ENCODE results near the gene SPDYE3.
"Not testable (repeated sequence)": the region's sequence is repeated elsewhere in the genome, so short reads cannot be mapped to it uniquely, and the experiment has no call there.

The SPDYE3 gene

GRCh38 chr7:100292162-100292561 lies 15.3 kb upstream of the SPDYE3 start:
- WGBS: 100% methylated on average over 1 of the region's 1 CpG
- H3K9ac ChIP-seq (ENCODE audit: low read depth, low read length); H3K9me3 ChIP-seq (ENCODE audit: insufficient read depth, low read depth, low read length); H3K4me1 ChIP-seq (ENCODE audit: insufficient read depth, low read length); H3K4me3 ChIP-seq (ENCODE audit: low read length); H3K27me3 ChIP-seq (ENCODE audit: insufficient read depth, low read length); H3K36me3 ChIP-seq (ENCODE audit: insufficient read depth, low read length); H3K27ac ChIP-seq (ENCODE audit: low read depth, low read length): not testable (repeated sequence)

GRCh38 chr7:100295269-100295668 lies 12.2 kb upstream of the SPDYE3 start:
- WGBS: 97% methylated on average over 9 of the region's 9 CpGs

GRCh38 chr7:100297852-100298631 lies 9.5 kb upstream of the SPDYE3 start:
- not testable (repeated sequence) for H3K9ac ChIP-seq (ENCODE audit: low read depth, low read length); H3K27ac ChIP-seq (ENCODE audit: low read depth, low read length); H3K9me3 ChIP-seq (ENCODE audit: insufficient read depth, low read depth, low read length); H3K4me1 ChIP-seq (ENCODE audit: insufficient read depth, low read length); H3K36me3 ChIP-seq (ENCODE audit: insufficient read depth, low read length); H3K27me3 ChIP-seq (ENCODE audit: insufficient read depth, low read length); H3K4me3 ChIP-seq (ENCODE audit: low read length)
- 76% methylated on average over 3 of the region's 6 CpGs for WGBS

More at GRCh38 chr7:100295269-100295668, 12.2 kb upstream of the SPDYE3 start:
- not testable (repeated sequence) for H3K27me3 ChIP-seq (ENCODE audit: insufficient read depth, low read length); H3K27ac ChIP-seq (ENCODE audit: low read depth, low read length); H3K9me3 ChIP-seq (ENCODE audit: insufficient read depth, low read depth, low read length); H3K4me1 ChIP-seq (ENCODE audit: insufficient read depth, low read length); H3K36me3 ChIP-seq (ENCODE audit: insufficient read depth, low read length); H3K9ac ChIP-seq (ENCODE audit: low read depth, low read length); H3K4me3 ChIP-seq (ENCODE audit: low read length)

- H3K9me3 ChIP-seq (ENCODE audit: insufficient read depth, low read depth, low read length); H3K9ac ChIP-seq (ENCODE audit: low read depth, low read length); H3K4me3 ChIP-seq (ENCODE audit: low read length); H3K27me3 ChIP-seq (ENCODE audit: insufficient read depth, low read length); H3K27ac ChIP-seq (ENCODE audit: low read depth, low read length); H3K4me1 ChIP-seq (ENCODE audit: insufficient read depth, low read length); H3K36me3 ChIP-seq (ENCODE audit: insufficient read depth, low read length): not testable (repeated sequence)
- WGBS: 87% methylated on average over 7 of the region's 7 CpGs
Observed at GRCh38 chr7:100298632-100298895, 8.9 kb upstream of the SPDYE3 start.

GRCh38 chr7:100304526-100304925 lies 3.0 kb upstream of the SPDYE3 start:
- H3K4me1 ChIP-seq (ENCODE audit: insufficient read depth, low read length): not testable (repeated sequence)
- WGBS: 94% methylated on average over 10 of the region's 12 CpGs

DNA sequence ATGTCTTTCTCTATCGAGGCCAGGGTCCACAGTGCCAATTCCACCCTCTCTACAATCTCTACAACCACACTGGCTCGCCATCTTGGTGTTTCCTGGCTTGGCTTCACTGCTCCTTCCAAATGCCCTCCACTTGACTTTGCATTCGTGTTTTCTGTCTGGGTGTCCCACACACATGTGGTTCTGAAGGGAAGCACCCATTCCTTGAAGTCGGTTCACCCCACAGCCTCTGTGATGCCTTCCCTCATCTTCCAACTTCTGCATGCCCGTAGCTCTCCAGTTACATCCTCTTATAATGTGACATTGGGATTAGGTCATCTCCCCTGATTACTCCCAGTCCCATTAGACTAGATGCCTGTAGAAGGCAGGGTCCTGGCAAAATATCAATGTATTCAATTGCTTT lies 10.8 kb downstream of the SPDYE3 start:
- not testable (repeated sequence) for H3K9me3 ChIP-seq (ENCODE audit: insufficient read depth, low read depth, low read length); H3K36me3 ChIP-seq (ENCODE audit: insufficient read depth, low read length); H3K27me3 ChIP-seq (ENCODE audit: insufficient read depth, low read length); H3K4me3 ChIP-seq (ENCODE audit: low read length); H3K9ac ChIP-seq (ENCODE audit: low read depth, low read length); H3K27ac ChIP-seq (ENCODE audit: low read depth, low read length); H3K4me1 ChIP-seq (ENCODE audit: insufficient read depth, low read length)
- WGBS: 97% methylated on average over 4 of the region's 5 CpGs

More at GRCh38 chr7:100304526-100304925, 3.0 kb upstream of the SPDYE3 start:
- H3K9ac ChIP-seq (ENCODE audit: low read depth, low read length); H3K27me3 ChIP-seq (ENCODE audit: insufficient read depth, low read length); H3K4me3 ChIP-seq (ENCODE audit: low read length); H3K27ac ChIP-seq (ENCODE audit: low read depth, low read length); H3K9me3 ChIP-seq (ENCODE audit: insufficient read depth, low read depth, low read length); H3K36me3 ChIP-seq (ENCODE audit: insufficient read depth, low read length): not testable (repeated sequence)

DNA sequence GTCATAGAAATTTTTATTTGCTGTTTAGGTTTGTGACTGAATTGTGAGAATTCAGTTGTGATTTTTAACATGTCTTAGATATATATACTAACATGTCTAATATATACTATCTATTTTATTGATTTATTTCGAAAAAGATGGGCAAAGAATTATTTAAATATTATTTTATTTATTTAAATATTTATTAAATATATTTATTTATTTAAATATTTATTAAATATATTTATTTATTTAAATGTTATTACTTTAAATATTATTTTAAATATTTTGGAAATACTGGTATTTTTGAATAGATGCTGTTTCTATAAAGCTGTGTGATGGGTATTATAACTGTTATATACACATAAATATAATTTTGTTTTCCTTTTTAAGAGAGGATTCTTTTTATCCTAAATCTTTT lies 14.1 kb downstream of the SPDYE3 start:
- not testable (repeated sequence) for H3K4me1 ChIP-seq (ENCODE audit: insufficient read depth, low read length); H3K9ac ChIP-seq (ENCODE audit: low read depth, low read length); H3K4me3 ChIP-seq (ENCODE audit: low read length); H3K27me3 ChIP-seq (ENCODE audit: insufficient read depth, low read length); H3K27ac ChIP-seq (ENCODE audit: low read depth, low read length); H3K36me3 ChIP-seq (ENCODE audit: insufficient read depth, low read length); H3K9me3 ChIP-seq (ENCODE audit: insufficient read depth, low read depth, low read length)
- WGBS: no CpG with 5 or more reads among the region's 1 CpG

DNA sequence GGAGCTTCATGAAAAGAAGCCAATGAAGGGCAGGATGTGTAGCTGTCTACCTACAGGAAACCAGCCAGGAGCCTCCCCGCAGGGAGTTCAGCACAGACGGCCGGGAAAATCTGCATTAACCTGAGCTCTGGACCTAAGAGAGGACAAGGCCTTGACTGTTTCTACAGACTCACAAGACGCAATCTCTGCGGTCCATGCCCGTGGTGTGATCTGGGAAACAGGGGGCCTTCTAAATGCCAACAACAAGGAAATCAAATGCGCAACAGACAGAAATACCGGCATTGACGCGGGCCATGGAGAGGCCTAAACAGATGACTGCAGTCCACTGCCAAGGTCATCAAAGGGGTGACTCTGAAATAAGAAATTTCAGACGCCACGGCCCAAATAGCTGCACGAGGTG lies 16.7 kb downstream of the SPDYE3 start:
- H3K4me3 ChIP-seq (ENCODE audit: low read length); H3K9me3 ChIP-seq (ENCODE audit: insufficient read depth, low read depth, low read length); H3K4me1 ChIP-seq (ENCODE audit: insufficient read depth, low read length); H3K9ac ChIP-seq (ENCODE audit: low read depth, low read length); H3K27ac ChIP-seq (ENCODE audit: low read depth, low read length); H3K27me3 ChIP-seq (ENCODE audit: insufficient read depth, low read length): not testable (repeated sequence)
- peaks cover 19% of the 10 kb centered on the region for H3K36me3 ChIP-seq (ENCODE audit: insufficient read depth, low read length)
- 95% methylated on average over 13 of the region's 13 CpGs for WGBS

- not testable (repeated sequence) for H3K27me3 ChIP-seq (ENCODE audit: insufficient read depth, low read length); H3K27ac ChIP-seq (ENCODE audit: low read depth, low read length); H3K4me3 ChIP-seq (ENCODE audit: low read length); H3K9ac ChIP-seq (ENCODE audit: low read depth, low read length); H3K4me1 ChIP-seq (ENCODE audit: insufficient read depth, low read length); H3K9me3 ChIP-seq (ENCODE audit: insufficient read depth, low read depth, low read length)
- peaks cover 21% of the 10 kb centered on the region for H3K36me3 ChIP-seq (ENCODE audit: insufficient read depth, low read length)
- 95% methylated on average over 9 of the region's 9 CpGs for WGBS
Observed at GRCh38 chr7:100325671-100326070, 18.2 kb downstream of the SPDYE3 start.

- H3K4me3 ChIP-seq (ENCODE audit: low read length); H3K4me1 ChIP-seq (ENCODE audit: insufficient read depth, low read length); H3K9ac ChIP-seq (ENCODE audit: low read depth, low read length); H3K27me3 ChIP-seq (ENCODE audit: insufficient read depth, low read length); H3K27ac ChIP-seq (ENCODE audit: low read depth, low read length); H3K9me3 ChIP-seq (ENCODE audit: insufficient read depth, low read depth, low read length): not testable (repeated sequence)
- WGBS: 97% methylated on average over 7 of the region's 11 CpGs
- H3K36me3 ChIP-seq (ENCODE audit: insufficient read depth, low read length): peaks cover 19% of the 10 kb centered on the region
Observed at GRCh38 chr7:100326914-100327313, 19.4 kb downstream of the SPDYE3 start.

DNA sequence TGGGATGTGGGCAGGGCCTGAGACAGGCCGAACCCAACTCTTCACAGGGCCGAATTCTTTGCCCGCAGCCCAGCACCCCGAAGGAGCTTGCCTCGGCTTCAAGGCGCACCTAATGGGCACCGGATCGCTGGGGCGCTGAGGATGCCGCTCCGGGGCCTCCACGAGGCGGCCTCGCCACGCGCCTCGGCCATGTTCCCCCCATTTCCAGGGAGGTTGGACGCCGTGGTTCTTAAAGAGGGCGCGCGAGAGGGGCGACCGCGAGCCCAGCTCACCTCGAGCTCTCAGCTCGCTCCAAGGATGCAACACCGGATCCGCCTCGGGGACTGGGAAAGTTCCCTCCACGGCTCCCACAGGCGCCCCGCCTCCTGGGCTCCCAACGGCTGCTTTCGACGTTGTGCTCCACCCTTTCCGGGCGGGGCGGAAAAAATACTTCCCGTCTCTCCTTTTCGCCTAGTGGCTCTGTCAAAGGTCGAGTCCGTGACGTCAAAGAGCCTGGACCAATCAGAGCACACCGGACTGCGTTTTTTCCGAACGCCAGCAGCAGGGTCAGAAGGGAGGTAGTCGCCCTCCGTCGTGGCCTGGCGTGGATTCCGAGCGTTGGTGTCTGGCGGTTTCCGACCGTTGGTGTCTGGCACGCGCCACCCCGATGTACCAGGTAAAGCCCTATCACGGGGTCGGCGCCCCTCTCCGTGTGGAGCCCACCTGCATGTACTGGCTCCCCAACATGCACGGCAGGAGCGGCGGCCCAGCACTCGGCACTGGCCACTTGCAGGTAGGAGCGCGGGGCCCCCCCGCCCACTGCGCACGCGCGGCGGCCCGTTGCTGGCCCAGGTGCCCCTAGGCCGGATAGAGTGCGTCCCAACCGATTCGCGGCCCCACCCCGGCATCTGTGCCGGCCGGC lies 28.3 kb downstream of the SPDYE3 start:
- under 1% methylated on average over 81 of the region's 85 CpGs for WGBS

More for the DNA sequence above, 28.3 kb downstream of the SPDYE3 start:
- H3K36me3 ChIP-seq (ENCODE audit: insufficient read depth, low read length): peaks cover 18% of the 10 kb centered on the region
- not testable (repeated sequence) for H3K27me3 ChIP-seq (ENCODE audit: insufficient read depth, low read length); H3K9me3 ChIP-seq (ENCODE audit: insufficient read depth, low read depth, low read length); H3K4me1 ChIP-seq (ENCODE audit: insufficient read depth, low read length)
- peak overlapping the region; percentile 94 for H3K9ac ChIP-seq (ENCODE audit: low read depth, low read length)
- peak overlapping the region; percentile 94 for H3K27ac ChIP-seq (ENCODE audit: low read depth, low read length)
- peak overlapping the region; percentile 99 for H3K4me3 ChIP-seq (ENCODE audit: low read length)
